ENCODE results near the gene VANGL1. TPM values are rescaled to one million over a fixed set of nuclear protein-coding genes. Genes with fewer than 3 reads are reported as not detected.
A peak's percentile ranks its signal among the peaks of the same experiment; 100 is the strongest.
"Not testable (repeated sequence)": the region's sequence is repeated elsewhere in the genome, so short reads cannot be mapped to it uniquely, and the experiment has no call there.

The VANGL1 gene
- polyA plus RNA-seq, 3 donors, result 13.1 to 14.5 (median 13.6) TPM

GRCh38 chr1:115633606-115634005 is 8.2 kb upstream of the VANGL1 start:
- DNase-seq (ENCODE audit: extremely low read depth in 1 of 11, low read depth in 9 of 11, low spot score in 4 of 11), result not testable (repeated sequence)

GRCh38 chr1:115637247-115637646 is 4.5 kb upstream of the VANGL1 start:
- DNase-seq (ENCODE audit: extremely low read depth in 1 of 11, low read depth in 9 of 11, low spot score in 4 of 11), result not testable (repeated sequence)

GRCh38 chr1:115640384-115640783 is 1.4 kb upstream of the VANGL1 start:
- DNase-seq (ENCODE audit: extremely low read depth in 1 of 11, low read depth in 9 of 11, low spot score in 4 of 11), result no peak

- DNase-seq (ENCODE audit: extremely low read depth in 1 of 11, low read depth in 9 of 11, low spot score in 4 of 11), result peak in 8 of 11 donors; percentile 29 to 61 (median 48)
Measured at GRCh38 chr1:115642168-115643072, 650 bp downstream of the VANGL1 start.

- no peak for DNase-seq (ENCODE audit: extremely low read depth in 1 of 11, low read depth in 9 of 11, low spot score in 4 of 11)
Measured at GRCh38 chr1:115643225-115643624, 1.5 kb downstream of the VANGL1 start.

- DNase-seq (ENCODE audit: extremely low read depth in 1 of 11, low read depth in 9 of 11, low spot score in 4 of 11), result no peak
Measured at GRCh38 chr1:115643666-115644065, 1.9 kb downstream of the VANGL1 start.

- no peak for DNase-seq (ENCODE audit: extremely low read depth in 1 of 11, low read depth in 9 of 11, low spot score in 4 of 11)
Measured at GRCh38 chr1:115644109-115644508, 2.3 kb downstream of the VANGL1 start.

GRCh38 chr1:115647047-115647446 is 5.3 kb downstream of the VANGL1 start:
- no peak for DNase-seq (ENCODE audit: extremely low read depth in 1 of 11, low read depth in 9 of 11, low spot score in 4 of 11)

- no peak for DNase-seq (ENCODE audit: extremely low read depth in 1 of 11, low read depth in 9 of 11, low spot score in 4 of 11)
Measured at GRCh38 chr1:115647507-115647906, 5.7 kb downstream of the VANGL1 start.

GRCh38 chr1:115647919-115648650 is 6.3 kb downstream of the VANGL1 start:
- DNase-seq (ENCODE audit: extremely low read depth in 1 of 11, low read depth in 9 of 11, low spot score in 4 of 11), result no peak

GRCh38 chr1:115648717-115649691 is 7.2 kb downstream of the VANGL1 start:
- no peak for DNase-seq (ENCODE audit: extremely low read depth in 1 of 11, low read depth in 9 of 11, low spot score in 4 of 11)

GRCh38 chr1:115649964-115650363 is 8.2 kb downstream of the VANGL1 start:
- no peak for DNase-seq (ENCODE audit: extremely low read depth in 1 of 11, low read depth in 9 of 11, low spot score in 4 of 11)

- DNase-seq (ENCODE audit: extremely low read depth in 1 of 11, low read depth in 9 of 11, low spot score in 4 of 11), result no peak
Measured at GRCh38 chr1:115650961-115651360, 9.2 kb downstream of the VANGL1 start.

GRCh38 chr1:115651391-115651790 is 9.6 kb downstream of the VANGL1 start:
- DNase-seq (ENCODE audit: extremely low read depth in 1 of 11, low read depth in 9 of 11, low spot score in 4 of 11), result no peak

GRCh38 chr1:115652236-115652788 is 10.5 kb downstream of the VANGL1 start:
- DNase-seq (ENCODE audit: extremely low read depth in 1 of 11, low read depth in 9 of 11, low spot score in 4 of 11), result no peak

GRCh38 chr1:115654125-115654524 is 12.4 kb downstream of the VANGL1 start:
- DNase-seq (ENCODE audit: extremely low read depth in 1 of 11, low read depth in 9 of 11, low spot score in 4 of 11), result no peak

GRCh38 chr1:115654663-115655305 is 13.0 kb downstream of the VANGL1 start:
- peak in 1 of 11 donors; percentile 20 for DNase-seq (ENCODE audit: extremely low read depth in 1 of 11, low read depth in 9 of 11, low spot score in 4 of 11)

GRCh38 chr1:115655306-115655663 is 13.5 kb downstream of the VANGL1 start:
- DNase-seq (ENCODE audit: extremely low read depth in 1 of 11, low read depth in 9 of 11, low spot score in 4 of 11), result no peak

All from renal cortex interstitium (tissue), 11 donors.